NT2/D1 (cell line): ENCODE data around the gene OR9Q1.
"Not testable (repeated sequence)": the region's sequence is repeated elsewhere in the genome, so short reads cannot be mapped to it uniquely, and the experiment has no call there.

Experiments used
- DNase-seq: peaks from one replicate; pipeline ENCODE4 v3.0.0-alpha.2; 2011; ENCODE audit warnings: low read depth, low spot score
- H3K27me3 ChIP-seq: 2 replicates; pipeline ENCODE4 v1.6.0; 2011; ENCODE audit warnings: mild to moderate bottlenecking; ENCODE audit not compliant: insufficient read length, insufficient read depth
- H3K36me3 ChIP-seq: 2 replicates; pipeline ENCODE4 v1.6.1; 2011; ENCODE audit warnings: mild to moderate bottlenecking, low read length, mixed read lengths; ENCODE audit not compliant: insufficient read depth, insufficient read length
- H3K4me1 ChIP-seq: 2 replicates; pipeline ENCODE4 v1.5.1; 2011; ENCODE audit not compliant: insufficient read depth, insufficient read length
- H3K4me3 ChIP-seq: 2 replicates; pipeline ENCODE4 v1.5.1; 2011; ENCODE audit warnings: low read depth; ENCODE audit not compliant: insufficient read length
- H3K9ac ChIP-seq: 2 replicates; pipeline ENCODE4 v1.6.0; 2011; ENCODE audit warnings: low read depth; ENCODE audit not compliant: insufficient read length
- H3K9me3 ChIP-seq: 2 replicates; pipeline ENCODE4 v1.5.1; 2011; ENCODE audit warnings: mild to moderate bottlenecking, low read length; ENCODE audit not compliant: insufficient read depth
- SUZ12 ChIP-seq: IDR thresholded peaks from 2 replicates; pipeline ENCODE4 v1.6.1; 2011; ENCODE audit not compliant: insufficient read length, insufficient read depth; ENCODE audit errors: extremely low read depth
- YY1 ChIP-seq: IDR thresholded peaks from 2 replicates; pipeline ENCODE4 v1.6.1; 2011; ENCODE audit not compliant: insufficient read length, insufficient read depth
- ZNF274 ChIP-seq: IDR thresholded peaks from 2 replicates; pipeline ENCODE4 v1.6.1; 2011; ENCODE audit warnings: mild to moderate bottlenecking, low read depth, low read length

The OR9Q1 gene

DNA sequence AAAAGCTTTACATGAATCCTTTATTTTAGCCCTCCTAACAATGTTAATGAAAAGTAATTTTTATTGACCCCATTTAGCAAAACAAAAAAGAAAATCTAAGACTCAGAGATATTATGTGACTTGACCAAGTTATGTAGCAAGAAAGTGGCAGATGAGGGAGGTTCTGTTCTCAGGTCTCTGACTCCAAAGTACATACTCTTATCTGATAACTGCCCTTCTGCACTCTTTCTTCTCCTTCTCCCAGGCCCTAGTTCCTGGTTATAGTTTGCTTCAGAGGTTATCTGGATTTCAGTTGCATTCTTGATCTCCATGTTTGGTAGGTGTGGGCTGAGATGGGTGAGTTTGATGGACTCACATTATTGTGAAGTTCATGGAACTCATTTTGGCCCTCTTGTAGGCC, 169.7 kb downstream of the OR9Q1 start:
- no peak for DNase-seq
- H3K4me1 ChIP-seq = no peaks in the 10 kb centered on the region
- TF ChIP-seq SUZ12 (no peak), YY1 (no peak), ZNF274 (no peak)
- no peaks in the 10 kb centered on the region for H3K36me3 ChIP-seq
- no peak overlapping the region for H3K9ac ChIP-seq
- H3K4me3 ChIP-seq = no peak overlapping the region
- H3K9me3 ChIP-seq = no peaks in the 10 kb centered on the region
- H3K27me3 ChIP-seq = no peaks in the 10 kb centered on the region

DNA sequence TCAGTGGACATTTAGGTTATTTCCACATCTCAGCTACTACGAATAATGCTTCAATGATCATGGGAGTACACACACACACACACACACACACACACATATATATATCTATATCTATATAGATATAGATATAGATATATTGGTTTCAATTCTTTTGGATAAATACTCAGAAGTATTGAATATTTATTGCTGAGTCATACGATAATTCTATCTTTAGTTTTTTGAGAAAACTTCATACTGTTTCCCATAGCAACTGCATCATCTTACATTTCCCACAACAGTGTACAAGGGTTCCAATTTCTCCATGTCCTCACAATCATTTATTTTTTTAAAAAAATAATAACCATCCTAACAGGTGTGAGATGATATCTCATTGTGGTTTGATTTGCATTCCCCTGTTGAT, 172.3 kb downstream of the OR9Q1 start:
- no peak for DNase-seq
- no peak for TF ChIP-seq ZNF274
- TF ChIP-seq SUZ12 = no peak
- TF ChIP-seq YY1 = no peak

DNA sequence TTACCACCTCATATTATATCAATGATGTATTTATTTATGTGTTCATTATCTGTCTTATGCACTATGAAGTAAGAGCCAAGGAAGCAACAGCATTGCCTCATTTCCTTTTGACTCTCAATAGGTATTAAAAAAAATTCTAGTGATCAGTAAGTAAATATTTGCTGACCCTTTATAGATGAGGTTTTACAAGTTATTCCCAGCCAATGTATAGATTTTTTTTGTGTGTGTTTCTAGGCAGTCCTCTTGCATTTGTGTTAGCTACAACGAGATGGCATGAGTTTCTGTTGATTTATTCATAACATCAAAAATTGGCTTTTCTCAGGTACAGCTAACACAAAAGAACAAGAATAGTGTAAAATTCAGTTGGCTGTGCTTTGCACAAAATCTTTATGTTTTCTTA, 175.6 kb downstream of the OR9Q1 start:
- Histone ChIP-seq H3K4me3 (no peak overlapping the region), H3K9ac (no peak overlapping the region), H3K36me3 (no peaks in the 10 kb centered on the region), H3K4me1 (no peaks in the 10 kb centered on the region), H3K27me3 (no peaks in the 10 kb centered on the region), H3K9me3 (no peaks in the 10 kb centered on the region)
- no peak for DNase-seq
- TF ChIP-seq SUZ12 = no peak

More for the DNA sequence above, 172.3 kb downstream of the OR9Q1 start:
- H3K4me3 ChIP-seq = no peak overlapping the region
- no peaks in the 10 kb centered on the region for H3K9me3 ChIP-seq
- no peaks in the 10 kb centered on the region for H3K4me1 ChIP-seq
- H3K36me3 ChIP-seq = no peaks in the 10 kb centered on the region
- no peaks in the 10 kb centered on the region for H3K27me3 ChIP-seq
- no peak overlapping the region for H3K9ac ChIP-seq

DNA sequence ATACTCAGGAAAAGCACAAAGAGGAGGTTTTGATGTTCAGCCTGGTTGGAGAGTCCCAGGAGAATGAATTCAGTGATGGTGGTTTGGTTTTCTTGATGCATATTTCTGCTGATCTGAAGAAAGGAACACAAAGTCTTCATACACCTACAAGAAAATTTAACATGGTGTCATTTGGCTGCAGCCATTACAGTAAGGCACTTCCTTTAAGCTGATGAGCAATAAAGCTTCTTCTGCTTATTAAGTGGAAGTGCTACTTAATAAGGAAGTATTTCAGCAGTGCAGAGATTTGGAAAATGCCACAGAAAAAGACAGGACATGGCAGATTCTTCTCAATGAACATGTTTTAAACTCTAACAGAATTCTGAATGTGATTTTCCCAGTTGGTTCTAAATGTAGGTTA, 180.4 kb downstream of the OR9Q1 start, which contains the start of gene OR1S2:
Gene OR1S2, minus strand, starts transcription at position 101 of the 400 bp plus-strand sequence. Its CDS starts 0 bp downstream, at position 101.
- Histone ChIP-seq H3K9me3 (no peaks in the 10 kb centered on the region), H3K9ac (no peak within 1 kb of the TSS), H3K36me3 (no peaks in the 10 kb centered on the region), H3K4me1 (no peaks in the 10 kb centered on the region), H3K27me3 (no peaks in the 10 kb centered on the region), H3K4me3 (no peak within 1 kb of the TSS)
- no peak for TF ChIP-seq ZNF274
- TF ChIP-seq SUZ12 = no peak
- no peak for TF ChIP-seq YY1
- no peak for DNase-seq

DNA sequence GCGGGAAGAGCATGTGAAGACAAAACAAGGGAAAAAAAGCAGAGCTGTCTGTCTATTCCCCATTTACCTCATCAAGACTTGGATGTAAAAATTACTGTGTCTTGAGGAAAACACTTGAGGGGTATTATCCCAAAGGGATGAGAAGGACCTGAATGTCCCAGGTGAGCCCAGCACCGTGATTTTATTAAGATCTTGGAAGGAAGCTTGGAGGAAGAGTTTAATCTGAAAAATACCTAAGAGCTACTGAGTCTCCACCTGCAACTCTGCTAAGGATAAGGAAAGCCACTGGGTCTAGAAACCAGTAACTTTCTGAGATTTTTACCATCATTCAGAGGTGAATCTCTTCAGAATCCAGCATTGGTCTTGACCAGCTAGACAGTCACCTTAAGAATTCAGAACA, 188.7 kb downstream of the OR9Q1 start, which contains the start of gene OR1S1:
Gene OR1S1, plus strand, starts transcription at position 301 of the 400 bp plus-strand sequence.
- not testable (repeated sequence) for H3K4me3 ChIP-seq, H3K9me3 ChIP-seq

DNA sequence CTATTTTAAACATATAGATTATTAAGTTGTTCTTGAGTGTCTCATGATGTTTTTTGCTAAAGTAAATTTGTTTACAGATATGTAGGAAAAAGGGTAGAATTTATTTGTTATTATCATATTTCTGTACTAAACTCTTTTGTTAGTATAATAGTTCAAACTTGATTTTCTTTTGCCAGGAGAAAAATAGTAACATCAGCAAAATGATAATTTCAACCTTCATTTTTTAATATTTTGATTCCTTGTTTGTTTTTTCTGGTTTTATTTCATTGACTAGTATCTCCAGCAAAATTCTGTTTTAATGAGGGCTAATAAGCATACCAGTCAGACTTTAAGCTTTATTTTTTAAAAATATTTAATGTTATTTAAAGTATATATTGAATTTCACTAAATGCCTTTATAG, 192.8 kb downstream of the OR9Q1 start:
- Histone ChIP-seq H3K4me3 (no peak overlapping the region), H3K9ac (no peak overlapping the region), H3K27me3 (no peaks in the 10 kb centered on the region), H3K9me3 (no peaks in the 10 kb centered on the region), H3K36me3 (no peaks in the 10 kb centered on the region), H3K4me1 (no peaks in the 10 kb centered on the region)
- TF ChIP-seq ZNF274 = no peak
- no peak for DNase-seq

More for the DNA sequence above, 188.7 kb downstream of the OR9Q1 start, which contains the start of gene OR1S1:
- not testable (repeated sequence) for H3K27me3 ChIP-seq, H3K36me3 ChIP-seq, DNase-seq, H3K4me1 ChIP-seq, H3K9ac ChIP-seq

DNA sequence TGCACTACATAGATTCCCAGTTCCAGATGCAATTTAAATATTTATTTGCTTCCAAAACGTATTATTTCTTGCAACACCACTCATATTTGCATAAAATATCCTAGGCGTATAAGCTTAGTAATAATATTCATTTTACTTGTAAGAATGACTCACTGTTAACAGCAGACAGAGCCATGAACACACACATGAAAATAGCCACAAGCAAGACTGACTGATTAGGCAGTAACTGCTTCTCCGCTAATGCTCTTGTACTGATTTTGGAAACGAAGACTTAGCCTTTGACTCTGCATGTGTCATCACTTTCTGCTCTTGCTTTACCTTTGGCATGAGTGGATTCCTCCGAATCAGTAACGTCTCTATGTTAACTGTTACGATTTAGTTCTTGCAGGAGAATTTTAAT, 199.0 kb downstream of the OR9Q1 start:
- no peak overlapping the region for H3K4me3 ChIP-seq
- H3K9me3 ChIP-seq = no peaks in the 10 kb centered on the region
- no peaks in the 10 kb centered on the region for H3K36me3 ChIP-seq
- DNase-seq = no peak
- TF ChIP-seq SUZ12 (no peak), YY1 (no peak), ZNF274 (no peak)
- H3K9ac ChIP-seq = no peak overlapping the region
- no peaks in the 10 kb centered on the region for H3K4me1 ChIP-seq
- H3K27me3 ChIP-seq = no peaks in the 10 kb centered on the region

DNA sequence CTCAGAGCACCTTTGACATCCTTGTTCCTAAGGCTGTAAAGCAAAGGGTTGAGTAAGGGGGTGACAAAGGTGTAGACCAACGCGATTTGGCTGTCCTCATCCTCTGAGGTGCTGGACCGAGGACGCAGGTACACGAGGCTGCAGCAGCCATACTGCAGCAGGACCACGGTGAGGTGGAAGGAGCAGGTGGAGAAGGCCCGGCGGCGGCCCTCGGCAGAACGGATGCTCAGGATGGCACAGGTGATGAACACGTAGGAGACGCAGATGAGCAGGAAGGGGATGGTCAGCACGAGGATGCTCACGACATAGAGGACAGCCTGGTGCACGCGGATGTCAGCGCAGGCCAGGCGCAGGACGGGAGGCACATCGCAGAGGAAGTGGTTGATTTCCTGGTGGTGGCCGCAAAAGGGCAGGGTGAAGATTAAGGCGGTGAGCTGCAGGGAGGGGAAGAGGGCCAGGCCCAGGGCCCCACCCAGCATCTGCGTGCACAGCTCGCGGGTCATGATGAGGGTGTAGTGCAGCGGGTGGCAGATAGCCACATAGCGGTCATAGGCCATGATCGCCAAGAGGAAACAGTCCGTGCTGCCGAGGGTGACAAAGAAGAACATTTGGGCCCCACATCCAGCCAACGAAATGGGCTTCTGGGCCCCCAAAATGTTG, 204.4 kb downstream of the OR9Q1 start:
- DNase-seq = no peak
- TF ChIP-seq ZNF274 (no peak), SUZ12 (no peak), YY1 (no peak)

More for the DNA sequence above, 204.4 kb downstream of the OR9Q1 start:
- Histone ChIP-seq H3K4me3 (no peak overlapping the region), H3K9ac (no peak overlapping the region), H3K9me3 (no peaks in the 10 kb centered on the region), H3K36me3 (no peaks in the 10 kb centered on the region), H3K4me1 (no peaks in the 10 kb centered on the region), H3K27me3 (no peaks in the 10 kb centered on the region)
